Right renal pelvis (tissue), 4 donors: Measurements from ENCODE around the gene PRTG. TPM values are rescaled to one million over a fixed set of nuclear protein-coding genes. Genes with fewer than 3 reads are reported as not detected.
"Not testable (repeated sequence)": the region's sequence is repeated elsewhere in the genome, so short reads cannot be mapped to it uniquely, and the experiment has no call there.

Source experiments
- DNase-seq, 4 donors: peaks; one replicate each; pipeline ENCODE4 v3.0.0-alpha.2; 2013; ENCODE audit warnings: low read depth in 4 of 4, low spot score in 3 of 4, missing footprints in 1 of 4
- polyA plus RNA-seq, 4 donors: library from polyadenylated mRNA; unstranded; fragments of 120-200 nt; gene quantifications; one replicate each; pipeline ENCODE4 v1.2.1, GENCODE V29; 2013; ENCODE audit not compliant: insufficient read length in 4 of 4

PRTG gene
- polyA plus RNA-seq, 4 donors, result 11.0 to 14.2 (median 13.6) TPM

DNA sequence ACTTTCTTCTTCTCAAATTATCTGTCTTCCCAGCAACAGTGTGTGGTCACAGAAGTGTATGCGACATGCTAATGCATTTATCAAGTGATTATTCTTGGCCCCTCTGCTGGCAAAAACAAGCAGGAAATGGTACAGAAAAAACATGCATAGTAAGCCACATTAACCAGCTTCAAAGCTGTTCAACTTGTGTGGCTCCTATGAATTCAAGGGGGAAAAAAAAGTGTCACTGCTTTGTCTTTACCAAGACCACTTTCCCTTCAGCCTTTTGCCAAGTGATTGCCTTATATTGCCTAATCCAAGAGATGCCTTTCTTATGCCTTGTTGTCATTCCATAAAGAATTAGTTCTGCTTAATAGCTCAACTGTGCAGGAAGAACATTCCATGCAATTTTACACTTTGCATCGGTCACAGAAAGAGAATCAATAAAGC is 39.1 kb downstream of the PRTG start:
- DNase-seq, result peak in 1 of 4 donors; percentile 10

DNA sequence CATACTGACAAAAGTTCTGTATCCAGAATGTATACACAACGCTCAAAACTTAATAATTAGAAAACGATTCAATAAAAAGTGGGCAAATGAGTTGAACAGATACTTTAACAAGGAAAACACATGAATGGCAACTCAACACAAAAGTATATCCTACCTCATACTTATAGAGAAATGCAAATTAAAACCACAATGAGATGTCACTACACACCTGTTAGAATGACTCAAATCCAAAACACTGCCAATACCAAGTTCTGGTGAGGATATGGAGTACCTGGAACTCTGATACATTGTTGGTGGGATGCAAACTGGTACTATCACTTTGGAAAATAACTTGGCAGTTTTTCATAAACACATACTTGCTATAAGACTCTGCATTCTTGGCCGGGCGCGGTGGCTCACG is 42.1 kb downstream of the PRTG start:
- no peak for DNase-seq

DNA sequence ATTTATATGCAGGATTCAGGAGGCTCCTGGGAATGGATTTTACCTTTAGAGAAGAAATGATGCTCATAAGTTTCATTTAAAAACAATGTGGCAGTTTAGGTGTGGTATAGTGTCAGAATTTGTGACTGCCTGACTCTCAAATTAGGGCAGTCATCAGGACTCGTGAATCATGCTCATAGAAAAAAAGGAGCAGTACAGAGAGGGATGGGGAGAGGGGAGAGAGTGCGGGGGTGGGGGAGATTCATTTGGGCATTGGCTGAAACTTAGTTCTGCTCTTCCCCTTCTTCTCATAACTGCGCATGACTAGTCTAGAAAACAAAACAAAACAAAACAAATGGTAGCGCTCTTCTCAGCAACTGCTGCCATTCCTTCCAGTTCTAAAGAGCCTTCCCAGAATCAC is 44.3 kb downstream of the PRTG start:
- no peak for DNase-seq

DNA sequence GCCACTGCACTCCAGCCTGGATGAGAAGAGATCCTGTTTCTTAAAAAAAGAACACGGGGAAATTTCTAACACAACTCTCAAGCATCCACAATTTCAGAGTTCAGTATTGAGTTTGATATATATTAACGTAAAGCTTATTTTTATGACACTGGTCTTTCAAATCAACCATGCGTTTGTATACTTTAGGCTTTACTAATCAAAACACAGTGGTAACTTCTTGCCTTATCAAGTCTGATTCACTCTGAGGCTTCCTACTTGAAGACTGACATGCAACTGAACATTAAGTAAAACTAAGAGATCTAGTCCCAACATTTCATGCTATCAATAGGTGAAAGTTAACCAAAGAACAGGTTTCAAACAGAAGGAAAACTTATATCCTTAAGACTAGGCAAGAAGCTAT is 46.7 kb downstream of the PRTG start:
- no peak for DNase-seq

DNA sequence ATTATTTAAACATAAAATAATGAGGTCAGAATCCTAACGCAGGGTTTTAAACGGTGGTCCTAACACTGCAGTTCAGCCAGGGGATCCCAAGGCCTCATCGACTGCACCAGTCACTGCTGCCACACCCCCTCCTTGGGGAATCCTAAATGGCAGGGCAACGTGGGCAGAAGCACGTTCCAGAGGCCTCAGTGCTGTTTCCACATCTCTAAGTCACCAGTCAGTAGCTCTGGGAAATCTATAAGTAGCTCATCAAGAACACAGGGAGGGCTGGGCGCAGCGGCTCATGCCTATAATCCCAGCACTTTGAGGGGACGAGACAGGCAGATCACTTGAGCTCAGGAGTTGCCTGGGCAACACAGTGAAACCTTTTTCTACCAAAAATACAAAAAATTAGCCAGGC is 47.5 kb downstream of the PRTG start:
- no peak for DNase-seq

DNA sequence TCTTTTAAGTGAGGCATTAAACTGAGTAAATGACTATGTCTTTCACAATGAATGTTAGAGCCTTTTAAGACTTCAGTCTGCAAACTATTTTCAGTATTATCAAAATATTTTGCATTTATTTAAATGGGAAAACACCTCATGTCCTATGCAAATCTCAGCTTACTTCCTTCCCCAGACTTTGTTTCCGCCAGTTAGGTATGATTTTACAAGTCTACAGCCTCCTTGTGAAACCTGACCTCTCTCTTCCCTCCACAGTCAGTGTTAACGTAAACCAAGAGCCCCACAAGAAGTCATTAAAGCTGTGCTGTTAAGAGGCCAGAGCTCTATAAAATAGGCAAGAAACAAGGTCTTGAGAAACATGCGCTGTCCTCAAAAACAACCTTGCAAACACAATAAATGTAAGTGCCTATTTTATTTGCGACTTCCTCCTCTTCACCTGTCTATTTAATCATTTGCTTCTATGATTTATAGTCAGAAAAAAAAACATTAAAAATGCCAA is 48.3 kb downstream of the PRTG start:
- DNase-seq, result peak in 3 of 4 donors; percentile 40 to 58 (median 41)

DNA sequence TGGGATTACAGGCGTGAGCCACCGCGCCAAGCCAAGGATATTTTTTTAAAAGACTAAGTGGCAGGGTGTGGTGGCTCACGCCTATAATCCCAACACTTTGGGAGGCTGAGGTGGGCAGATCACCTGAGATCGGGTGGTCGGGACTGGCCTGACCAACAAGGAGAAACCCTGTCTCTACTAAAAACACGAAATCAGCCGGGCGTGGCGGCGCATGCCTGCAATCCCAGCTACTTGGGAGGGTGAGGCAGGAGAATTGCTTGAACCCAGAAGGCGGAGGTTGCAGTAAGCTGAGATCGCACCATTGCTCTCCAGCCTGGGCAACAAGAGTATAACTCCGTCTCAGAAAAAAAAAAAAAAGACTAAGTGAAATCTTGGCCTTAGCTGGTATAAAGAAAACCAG is 49.8 kb downstream of the PRTG start:
- not testable (repeated sequence) for DNase-seq

DNA sequence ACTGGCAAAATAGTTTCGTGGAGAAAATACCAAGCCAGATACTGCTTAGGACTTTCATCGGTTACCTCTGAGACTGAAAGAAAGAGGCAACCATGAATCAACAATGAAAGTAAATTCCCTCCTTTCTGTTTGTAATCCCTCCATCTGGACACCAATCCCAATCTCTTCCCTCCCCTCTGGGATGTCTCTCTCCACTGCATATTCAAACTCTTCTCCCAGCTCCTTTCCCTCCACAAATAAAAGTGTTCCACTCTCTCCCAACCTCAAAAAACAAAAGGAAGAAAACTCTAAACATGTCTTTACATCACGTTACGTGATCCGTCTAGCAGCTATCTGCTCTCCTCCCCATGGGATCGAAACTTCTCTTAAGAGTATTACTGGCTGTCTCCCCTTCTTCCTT is 55.2 kb downstream of the PRTG start:
- DNase-seq, result no peak

DNA sequence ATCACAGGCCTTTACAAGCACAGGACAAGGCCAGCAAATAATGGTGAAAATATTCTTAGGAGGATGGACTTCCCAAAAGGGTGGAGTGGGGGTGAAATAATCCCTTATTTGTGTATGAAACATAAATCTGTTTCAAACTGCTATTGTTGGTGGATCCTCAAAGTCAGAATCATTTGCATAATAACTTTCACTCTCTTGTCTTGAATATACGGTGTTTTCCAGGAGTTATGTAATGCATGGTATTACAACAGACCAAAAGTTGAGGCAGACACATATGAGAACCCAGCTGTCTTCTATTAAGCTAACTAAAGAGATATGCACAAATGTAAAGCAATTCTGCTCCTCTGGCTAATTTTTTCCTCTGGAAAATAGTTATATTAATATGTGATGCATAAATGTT is 57.7 kb downstream of the PRTG start:
- DNase-seq, result no peak

DNA sequence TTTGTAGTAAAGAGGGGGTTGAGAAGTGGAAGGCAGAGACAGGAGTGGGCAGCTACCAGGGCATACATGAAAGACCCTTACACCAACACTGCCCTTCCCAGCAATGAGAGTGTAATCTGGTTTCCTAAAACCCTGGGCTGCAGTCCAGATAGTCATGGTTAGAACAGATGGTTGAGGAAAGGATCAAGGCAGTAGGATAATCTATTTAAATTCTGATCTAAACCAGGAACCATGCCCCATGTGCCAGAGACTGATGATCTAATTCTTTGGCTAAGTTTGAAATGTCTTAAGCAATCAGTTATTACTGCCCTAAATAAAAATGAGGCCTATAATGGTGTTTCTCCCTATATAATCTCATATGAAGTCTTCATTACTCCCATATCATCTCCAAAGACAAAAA is 59.6 kb downstream of the PRTG start:
- no peak for DNase-seq

DNA sequence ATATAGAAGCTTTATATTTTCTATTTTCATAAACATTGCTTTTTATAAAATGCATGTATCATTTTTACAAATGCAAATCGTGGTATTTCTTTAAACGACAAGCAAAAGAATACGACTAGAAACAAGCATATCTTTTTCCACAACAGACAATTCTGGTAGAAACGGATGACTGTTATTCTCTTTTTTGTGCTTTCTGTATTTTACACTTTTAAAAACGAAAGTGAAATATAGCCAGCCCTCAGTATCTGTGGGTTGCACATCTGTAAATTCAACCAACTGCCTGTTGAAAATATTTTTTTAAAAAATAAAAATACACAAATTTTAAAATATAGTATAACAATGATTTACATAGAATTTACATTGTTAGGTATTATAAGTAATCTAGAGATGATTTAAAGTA is 61.3 kb downstream of the PRTG start:
- no peak for DNase-seq

DNA sequence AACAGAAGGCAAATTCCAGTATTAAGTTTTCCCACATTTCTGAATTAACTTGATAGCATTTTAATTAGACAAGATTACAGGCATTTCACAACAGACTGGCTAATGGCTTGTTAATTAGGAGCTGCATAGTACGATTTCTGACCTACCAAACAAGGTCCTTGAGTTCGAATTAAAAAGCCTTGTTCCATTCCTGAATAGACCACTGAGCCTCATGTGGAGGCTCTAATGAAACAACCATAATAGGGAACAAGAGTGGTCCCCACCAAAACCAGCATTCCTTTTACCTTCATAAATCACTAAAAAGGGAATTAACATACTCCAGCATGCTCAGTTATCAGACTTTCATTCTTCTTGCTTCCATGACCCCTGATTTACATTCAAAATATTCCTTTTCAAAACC is 66.4 kb downstream of the PRTG start:
- DNase-seq, result no peak

DNA sequence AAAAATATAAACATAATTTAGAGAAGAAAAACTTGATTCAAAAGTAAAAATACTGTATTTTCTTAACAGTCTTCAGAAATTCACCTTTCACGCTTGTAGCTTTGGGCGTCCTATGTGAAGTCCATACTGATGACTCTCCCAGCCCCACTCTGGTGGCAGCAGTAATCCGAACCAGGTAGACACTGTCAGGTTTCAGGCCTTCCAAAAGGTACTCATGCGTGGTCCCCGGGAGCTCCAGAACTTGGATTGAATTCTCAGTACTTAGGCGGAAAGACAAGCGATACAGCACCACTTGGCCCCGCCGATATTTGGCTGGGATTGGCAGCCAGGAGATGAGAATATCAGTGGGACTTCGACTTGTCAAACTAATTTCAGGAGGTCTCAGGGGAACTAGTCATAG is 69.7 kb downstream of the PRTG start:
- no peak for DNase-seq

DNA sequence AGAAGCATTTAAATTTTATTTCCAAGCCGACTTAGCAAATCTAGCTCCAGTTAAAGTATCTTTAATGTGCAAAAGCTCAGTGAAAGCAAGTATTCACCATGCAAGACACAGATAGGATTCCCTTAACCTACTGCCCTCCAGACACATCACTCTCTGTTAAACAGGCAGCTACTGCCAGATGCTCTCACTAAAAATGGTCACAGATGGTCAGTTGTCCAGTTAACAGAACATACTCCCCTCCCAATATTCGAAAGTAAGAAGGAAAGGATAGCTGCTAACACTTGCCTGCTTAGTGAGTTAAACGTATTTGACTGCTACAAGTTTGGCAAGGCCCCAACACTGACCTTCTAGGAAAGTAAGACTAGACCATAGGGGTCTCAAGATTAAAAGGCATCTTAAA is 73.7 kb downstream of the PRTG start:
- DNase-seq, result peak in 1 of 4 donors; percentile 43

DNA sequence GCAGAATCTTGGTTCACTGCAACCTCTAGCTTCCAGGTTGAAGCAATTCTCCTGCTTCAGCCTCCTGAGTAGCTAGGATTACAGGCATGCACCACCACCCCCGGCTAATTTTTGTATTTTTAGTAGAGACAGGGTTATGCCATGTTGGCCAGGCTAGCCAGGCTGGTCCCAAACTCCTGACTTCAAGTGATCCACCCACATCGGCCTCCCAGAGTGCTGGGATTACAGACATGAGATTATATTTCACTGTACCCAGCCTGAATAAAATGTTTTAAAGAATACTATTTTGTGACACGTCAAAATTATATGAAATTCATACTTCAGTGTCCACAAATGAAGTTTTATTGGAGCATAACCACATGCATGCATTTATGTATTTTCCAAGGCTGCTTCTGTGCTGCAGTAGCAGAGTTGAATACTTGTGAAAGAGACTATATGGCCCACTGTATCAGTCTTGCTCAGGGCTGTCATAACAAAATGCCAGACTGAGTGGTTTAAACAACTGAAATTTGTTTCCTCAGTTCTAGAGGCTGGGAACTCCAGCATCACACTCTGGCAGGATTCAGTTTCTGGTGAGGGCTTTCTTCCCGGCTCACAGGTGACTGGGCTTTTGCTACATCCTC is 77.2 kb downstream of the PRTG start:
- DNase-seq, result no peak

DNA sequence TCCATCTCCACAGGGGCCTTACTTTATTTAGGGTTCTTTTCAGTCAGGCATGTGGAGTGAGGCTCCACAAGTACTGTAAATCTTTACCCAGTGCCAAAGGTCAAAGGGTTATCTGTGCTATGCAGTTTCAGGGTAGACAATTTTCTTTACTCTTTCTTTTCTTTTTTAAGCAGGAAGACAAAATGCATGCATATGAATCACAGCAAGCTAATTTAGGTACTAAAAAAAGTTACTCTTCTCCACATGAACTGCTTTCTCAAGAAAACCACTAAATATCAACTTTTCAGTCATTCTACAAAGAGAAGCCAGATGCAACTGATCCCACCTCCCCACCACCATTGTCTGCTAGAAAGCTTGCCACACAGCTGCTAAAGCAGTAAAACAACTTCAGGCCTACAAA is 81.5 kb downstream of the PRTG start:
- peak in 1 of 4 donors; percentile 26 for DNase-seq

DNA sequence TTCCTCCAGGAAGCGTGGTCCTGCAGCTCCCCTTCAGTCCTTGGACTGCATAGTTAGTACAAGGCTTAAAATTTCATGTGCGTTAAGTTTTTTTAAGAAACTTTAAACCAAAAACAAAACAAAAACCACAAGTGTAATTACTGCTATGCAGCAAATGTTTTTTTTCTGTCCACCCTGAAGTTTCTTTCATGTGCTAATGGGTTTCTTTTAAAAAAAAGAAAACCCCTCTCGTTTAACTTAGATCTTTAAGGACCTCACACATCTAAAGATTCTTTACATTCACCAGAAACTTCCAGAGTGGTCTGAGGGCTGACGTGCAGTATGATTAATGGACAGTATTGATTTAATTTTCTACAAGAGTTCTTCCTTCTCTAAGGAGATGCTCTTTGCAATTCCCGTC is 82.8 kb downstream of the PRTG start:
- no peak for DNase-seq

DNA sequence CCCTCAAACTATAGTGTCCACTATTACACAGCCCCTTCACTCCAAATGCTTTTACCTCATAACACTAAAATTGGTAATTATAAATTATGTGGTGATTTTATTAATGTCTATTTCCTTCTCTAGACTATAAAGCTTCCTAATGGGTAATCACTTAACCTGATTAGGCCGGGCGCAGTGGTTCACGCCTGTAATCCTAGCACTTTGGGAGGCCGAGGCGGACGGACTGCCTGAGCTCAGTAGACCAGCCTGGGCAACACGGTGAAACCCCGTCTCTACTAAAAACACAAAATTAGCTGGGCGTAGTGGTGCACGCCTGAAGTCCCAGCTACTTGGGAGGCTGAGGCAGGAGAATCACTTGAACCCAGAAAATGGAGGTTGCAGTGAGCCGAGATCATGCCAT is 83.5 kb downstream of the PRTG start:
- DNase-seq, result no peak

DNA sequence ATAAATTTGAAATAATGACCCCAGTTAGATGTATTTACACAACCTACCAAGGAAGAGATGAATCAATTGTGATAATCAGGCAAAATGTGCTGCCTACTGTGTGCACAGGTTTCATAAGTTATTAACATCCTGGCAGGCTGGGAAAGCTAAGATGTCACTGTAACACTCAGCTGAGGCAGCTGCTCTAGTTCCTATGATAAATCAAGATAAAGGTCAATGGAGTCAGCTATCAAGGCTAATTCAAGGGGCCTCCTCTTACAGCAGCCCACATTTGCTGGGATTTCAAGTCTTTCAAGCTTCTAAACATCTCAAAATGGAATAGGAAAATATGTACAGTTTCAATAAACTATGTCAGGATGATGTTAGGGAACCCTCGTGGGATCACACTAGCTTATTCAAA is 84.1 kb downstream of the PRTG start:
- no peak for DNase-seq

DNA sequence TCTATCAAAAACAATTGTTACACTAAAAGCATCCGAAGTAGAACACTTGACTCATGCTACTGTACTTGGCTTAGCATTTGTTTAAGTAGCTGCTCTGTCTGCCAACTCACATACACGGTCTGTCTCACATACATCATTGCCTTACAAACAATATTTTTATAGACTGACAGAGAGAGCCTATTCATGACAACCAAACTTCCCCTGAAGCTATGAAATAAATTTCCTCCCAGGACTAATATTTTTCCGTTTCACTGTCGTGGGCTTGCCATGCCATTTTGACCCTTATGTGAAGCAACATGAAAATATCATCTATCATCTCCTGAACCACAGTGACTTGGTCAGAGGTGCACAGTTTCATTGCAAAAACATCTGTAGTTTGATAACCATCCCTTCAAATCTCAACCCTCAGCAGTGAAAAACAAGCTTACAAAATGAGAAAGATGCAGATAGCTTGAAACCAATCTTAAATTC is 88.4 kb downstream of the PRTG start:
- peak in 1 of 4 donors; percentile 10 for DNase-seq

DNA sequence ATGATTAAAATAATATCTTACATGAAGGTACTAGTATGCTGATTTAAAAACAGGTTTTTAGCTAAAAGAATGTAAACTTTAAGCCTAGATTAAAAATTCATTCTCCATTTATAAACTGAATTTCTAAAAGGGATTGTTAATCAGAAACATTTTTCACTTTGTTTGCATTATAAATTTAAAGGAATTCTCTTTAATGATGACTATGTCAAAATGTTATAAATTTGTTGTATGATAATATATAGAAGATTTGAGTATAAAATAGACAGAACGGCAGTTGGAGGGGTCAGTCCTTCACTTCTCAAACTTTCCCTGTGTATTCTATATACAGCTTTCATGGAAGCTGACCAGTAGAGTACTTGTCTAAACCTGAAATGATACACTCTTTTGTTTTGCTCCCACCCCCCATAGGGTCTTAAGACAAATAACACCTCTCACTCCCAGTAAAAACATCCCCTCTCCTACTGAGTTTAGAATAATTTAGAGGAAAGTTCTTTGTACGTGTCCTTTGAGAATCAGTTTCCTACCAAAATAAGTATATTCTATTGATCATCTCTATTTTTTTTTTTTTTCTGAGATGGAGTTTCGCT is 90.0 kb downstream of the PRTG start:
- DNase-seq, result no peak

DNA sequence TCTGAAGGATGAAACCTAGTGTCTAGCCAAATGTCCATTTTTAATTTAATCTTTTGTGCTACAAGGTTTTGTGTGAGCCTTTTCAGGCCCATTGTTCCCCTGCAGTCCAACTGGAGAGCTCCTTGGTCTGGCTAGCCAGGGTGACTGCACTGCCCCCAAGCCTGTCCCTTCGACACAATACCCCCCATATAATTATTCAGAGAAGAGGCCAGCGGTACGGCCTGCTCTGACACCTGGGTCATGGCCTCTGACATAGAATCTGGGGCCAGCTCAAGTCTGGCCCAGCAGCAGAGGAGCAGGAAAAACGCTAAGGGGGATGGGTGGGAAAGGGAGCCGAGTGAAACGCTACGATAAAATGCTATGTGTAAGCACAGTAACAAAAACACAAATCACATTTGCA is 90.6 kb downstream of the PRTG start:
- no peak for DNase-seq

DNA sequence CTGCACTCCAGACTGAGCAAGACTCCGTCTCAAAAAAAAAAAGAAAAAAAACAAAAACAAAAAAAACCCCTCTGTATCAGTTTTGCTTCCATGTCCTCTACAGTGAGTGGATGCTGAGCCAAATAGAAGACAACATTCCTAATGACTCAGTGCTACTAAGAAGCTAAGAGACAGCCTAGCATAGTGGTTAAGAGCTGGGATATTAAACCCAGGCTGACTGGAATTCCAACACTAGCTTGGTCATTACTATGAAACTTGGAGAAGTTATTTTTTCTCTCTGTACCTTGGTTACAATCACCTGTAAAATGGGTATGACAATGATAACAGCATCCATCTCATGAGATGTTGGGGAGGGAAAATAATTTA is 93.9 kb downstream of the PRTG start:
- DNase-seq, result no peak
